Activated CD8-positive, alpha-beta memory T cell treated with anti-CD3 and anti-CD28 coated beads for 4 hours (primary cell): ENCODE measurements around the gene EDAR.

Experiments
- DNase-seq, 2 donors: peaks; one replicate each; pipeline ENCODE4 v3.0.0-alpha.2; 2020; ENCODE audit warnings: low read depth in 2 of 2

Gene EDAR

GRCh38 chr2:108988796-108989713 lies at the start of gene EDAR:
Gene EDAR (minus strand): TSS chr2:108989220. CDS start chr2:108931014, 58,206 bp downstream.
- DNase-seq, result no peak

GRCh38 chr2:109033171-109033570 lies 44.2 kb upstream of the EDAR start:
- DNase-seq, result no peak

- peak in 1 of 2 donors; percentile 2 for DNase-seq
Observed at GRCh38 chr2:109032229-109032820, 43.3 kb upstream of the EDAR start.

- peak; percentile 35 to 48 for DNase-seq
Observed at GRCh38 chr2:109031476-109032228, 42.6 kb upstream of the EDAR start.

- DNase-seq, result no peak
Observed at GRCh38 chr2:109030870-109031475, 42.0 kb upstream of the EDAR start.

GRCh38 chr2:109029490-109030201 lies 40.6 kb upstream of the EDAR start:
- no peak for DNase-seq

GRCh38 chr2:109028738-109029489 lies 39.9 kb upstream of the EDAR start:
- DNase-seq, result no peak

- no peak for DNase-seq
Observed at GRCh38 chr2:109028277-109028676, 39.3 kb upstream of the EDAR start.

- DNase-seq, result no peak
Observed at GRCh38 chr2:109027702-109028101, 38.7 kb upstream of the EDAR start.

- DNase-seq, result no peak
Observed at GRCh38 chr2:109024477-109024876, 35.5 kb upstream of the EDAR start.

- DNase-seq, result no peak
Observed at GRCh38 chr2:109021895-109022300, 32.9 kb upstream of the EDAR start.

GRCh38 chr2:109020217-109020637 lies 31.2 kb upstream of the EDAR start:
- DNase-seq, result no peak

- no peak for DNase-seq
Observed at GRCh38 chr2:109018452-109018851, 29.4 kb upstream of the EDAR start.

GRCh38 chr2:109017017-109017416 lies 28.0 kb upstream of the EDAR start:
- DNase-seq, result no peak

- DNase-seq, result no peak
Observed at GRCh38 chr2:109016376-109016775, 27.4 kb upstream of the EDAR start.

- DNase-seq, result no peak
Observed at GRCh38 chr2:109014476-109014875, 25.5 kb upstream of the EDAR start.

- DNase-seq, result no peak
Observed at GRCh38 chr2:109013051-109013450, 24.0 kb upstream of the EDAR start.

GRCh38 chr2:109009920-109010610 lies 21.0 kb upstream of the EDAR start:
- DNase-seq, result no peak

GRCh38 chr2:109006971-109007370 lies 18.0 kb upstream of the EDAR start:
- no peak for DNase-seq

GRCh38 chr2:109005686-109006204 lies 16.7 kb upstream of the EDAR start:
- no peak for DNase-seq
